Endothelial cell of umbilical vein (primary cell): Measurements from ENCODE around the gene SYNPR. TPM values are rescaled to one million over a fixed set of nuclear protein-coding genes. Genes with fewer than 3 reads are reported as not detected.

Experiments used
- BruUV-seq: library from RNA; stranded (reverse); fragments of 400-500 nt; replicated peaks from 2 replicates; lab custom pipeline; 2021; lab: Mats Ljungman, UMichigan
- CTCF ChIA-PET: fragments of 300-600, 350-600 bp; sonication (Branson Sonifier 250); formaldehyde crosslinking; loops from one replicate; lab custom pipeline; 2021; ENCODE audit warnings: antibody characterized with exemption, inconsistent platforms; lab: Charles Lee
- POLR2A ChIA-PET: fragments of 300-600, 350-600 bp; sonication (Branson Sonifier 250); formaldehyde crosslinking; loops from one replicate; lab custom pipeline; 2021; ENCODE audit warnings: antibody characterized with exemption, inconsistent platforms; lab: Charles Lee
- DNase-seq: peaks from one replicate; pipeline ENCODE4 v3.0.0-alpha.2; 2011; ENCODE audit warnings: low read depth, low spot score
- FAIRE-seq: peaks from 2 replicates; lab custom pipeline; 2011; peaks lifted over from hg19 to GRCh38; lab: Jason Lieb, UNC
- H2AFZ ChIP-seq: 2 replicates; pipeline ENCODE4 v1.6.0; 2012; ENCODE audit warnings: low read depth, low read length, control low read depth, inconsistent platforms
- H3K27ac ChIP-seq: 2 replicates; pipeline ENCODE4 v1.5.1; 2011; ENCODE audit warnings: low read depth, mild to moderate bottlenecking, control low read depth, low read length, moderate library complexity; ENCODE audit not compliant: insufficient read depth
- H3K27me3 ChIP-seq, 2 experiments: 2 replicates each; pipeline versions ENCODE4 v1.6.0 to v1.6.1; 2011; ENCODE audit warnings: low read length in 2 of 2, mixed read lengths in 1 of 2; ENCODE audit not compliant: control insufficient read depth in 2 of 2, insufficient read depth in 2 of 2
- H3K36me3 ChIP-seq, 2 experiments: 2 replicates in 1 of 2; 3 replicates in 1 of 2; pipeline ENCODE4 v1.5.1; 2011; ENCODE audit warnings: low read length in 2 of 2, mild to moderate bottlenecking in 1 of 2, moderate library complexity in 1 of 2; ENCODE audit not compliant: control insufficient read depth in 2 of 2, insufficient read depth in 2 of 2; ENCODE audit errors: extremely low read depth in 1 of 2
- H3K4me1 ChIP-seq: 3 replicates; pipeline ENCODE4 v1.5.1; 2011; ENCODE audit warnings: mild to moderate bottlenecking, low read length; ENCODE audit not compliant: control insufficient read depth, insufficient read depth; ENCODE audit errors: extremely low read depth
- H3K4me2 ChIP-seq: 2 replicates; pipeline ENCODE4 v1.6.1; 2011; ENCODE audit warnings: low read length, control low read depth, mixed read lengths; ENCODE audit not compliant: insufficient read depth
- H3K4me3 ChIP-seq, 3 experiments: fragments of 200-600 bp in 1 of 3; sonication (generic), shearing (Covaris generic) in 1 of 3; replicated peaks in 1 of 3; 2 replicates each; pipeline ENCODE4 v1.5.1; 2011 to 2016; ENCODE audit warnings: control low read depth in 3 of 3, low read length in 3 of 3, mild to moderate bottlenecking in 2 of 3, inconsistent platforms in 1 of 3, low read depth in 1 of 3, moderate library complexity in 1 of 3; ENCODE audit not compliant: insufficient read depth in 1 of 3
- H3K79me2 ChIP-seq: 2 replicates; pipeline ENCODE4 v1.6.0; 2012; ENCODE audit warnings: low read length, inconsistent platforms; ENCODE audit not compliant: control insufficient read depth, insufficient read depth
- H3K9ac ChIP-seq: replicated peaks from 2 replicates; pipeline ENCODE3; 2011; ENCODE audit warnings: low read length, control low read depth; ENCODE audit not compliant: insufficient read depth; ENCODE audit errors: extremely low read depth
- H3K9me1 ChIP-seq: replicated peaks from 3 replicates; pipeline ENCODE4 v1.6.0; 2011; ENCODE audit warnings: mild to moderate bottlenecking, low read length; ENCODE audit not compliant: control insufficient read depth, insufficient read depth; ENCODE audit errors: extremely low read depth
- H3K9me3 ChIP-seq: replicated peaks from 2 replicates; pipeline ENCODE4 v1.5.1; 2012; ENCODE audit warnings: low read length, inconsistent platforms; ENCODE audit not compliant: control insufficient read depth, insufficient read depth
- H4K20me1 ChIP-seq: replicated peaks from 2 replicates; pipeline ENCODE3; 2011; ENCODE audit warnings: mild to moderate bottlenecking, low read length; ENCODE audit not compliant: control insufficient read depth, insufficient read depth; ENCODE audit errors: extremely low read depth
- CTCF ChIP-seq, 2 donors: IDR thresholded peaks; 1 replicate in 1 of 2; 2 replicates in 1 of 2; pipeline ENCODE4 v1.5.1; 2011; ENCODE audit warnings: low read length in 2 of 2, mild to moderate bottlenecking in 2 of 2, moderate library complexity in 2 of 2, control low read depth in 1 of 2, inconsistent platforms in 1 of 2, low read depth in 1 of 2; ENCODE audit not compliant: insufficient read depth in 1 of 2; ENCODE audit errors: extremely low read depth in 1 of 2
- EZH2 ChIP-seq: IDR thresholded peaks from 2 replicates; pipeline ENCODE4 v1.6.1; 2012; ENCODE audit warnings: borderline replicate concordance, low read depth, mild to moderate bottlenecking, moderate library complexity, low read length, inconsistent platforms; ENCODE audit not compliant: severe bottlenecking
- FOS ChIP-seq: IDR thresholded peaks from 2 replicates; pipeline ENCODE4 v1.6.1; 2011; ENCODE audit warnings: mild to moderate bottlenecking, low read length, moderate library complexity, borderline replicate concordance; ENCODE audit not compliant: insufficient read depth
- GATA2 ChIP-seq: IDR thresholded peaks from 2 replicates; pipeline ENCODE4 v1.7.0; 2011; ENCODE audit warnings: low read depth, mild to moderate bottlenecking, moderate library complexity, mixed read lengths, low read length; ENCODE audit not compliant: insufficient read length, insufficient read depth
- JUN ChIP-seq: IDR thresholded peaks from 2 replicates; pipeline ENCODE4 v1.6.1; 2011; ENCODE audit warnings: borderline replicate concordance, low read depth; ENCODE audit not compliant: insufficient read length, insufficient read depth
- MAX ChIP-seq: IDR thresholded peaks from 2 replicates; pipeline ENCODE4 v1.6.1; 2011; ENCODE audit not compliant: insufficient read depth, insufficient read length
- MYC ChIP-seq: IDR thresholded peaks from one replicate; pipeline ENCODE4 v1.6.1; 2011; ENCODE audit warnings: mild to moderate bottlenecking, low read depth, low read length
- POLR2A ChIP-seq: IDR thresholded peaks from 2 replicates; pipeline ENCODE4 v1.6.1; 2012; ENCODE audit warnings: low read depth, mild to moderate bottlenecking, control low read depth, low read length
- POLR2AphosphoS5 ChIP-seq: IDR thresholded peaks from 2 replicates; pipeline ENCODE4 v1.6.1; 2012; ENCODE audit warnings: low read depth, mild to moderate bottlenecking, control low read depth, low read length, moderate library complexity; ENCODE audit not compliant: insufficient read depth
- dilution Hi-C: fragments of 300-500 bp; cut with MboI; formaldehyde crosslinking; loops from one replicate; pipeline ENCODE4 v1.15.0; 2019; ENCODE audit warnings: low sequenced_read_pairs; ENCODE audit not compliant: extremely low pct_ligation_motif_present
- intact Hi-C: fragments of 100-400 bp; cut with micrococcal nuclease; formaldehyde crosslinking; loops from one replicate; pipeline ENCODE4 v1.10.0; 2022
- polyA plus RNA-seq, 4 experiments: library from polyadenylated mRNA; depleted of rRNA in 3 of 4; stranded (reverse) in 3 of 4; unstranded in 1 of 4; fragments of >200 nt; gene quantifications; 2 replicates each; pipeline versions ENCODE4 v1.2.1 to v1.2.3, GENCODE V29; 2011 to 2012; ENCODE audit warnings: missing spikeins in 1 of 4
- total RNA-seq: library from RNA; stranded (reverse); gene quantifications from 2 replicates; pipeline ENCODE4 v1.2.3, GENCODE V29; 2021

The SYNPR gene
- total and polyA plus RNA-seq, 2 donors (not counting 3 experiments of a cell fraction or from before 2014, with no cell fraction given) = not detected

GRCh38 chr3:63384382-63384781 is 106.3 kb downstream of the SYNPR start:
- POLR2A ChIA-PET = no interaction called here
- H3K4me1 ChIP-seq = no peaks in the 10 kb centered on the region
- H3K79me2 ChIP-seq = no peaks in the 10 kb centered on the region
- CTCF ChIA-PET = no interaction called here
- H3K27me3 ChIP-seq = no peaks in the 10 kb centered on the region
- H3K9me1 ChIP-seq = no peaks in the 10 kb centered on the region
- no peak overlapping the region for H3K27ac ChIP-seq
- DNase-seq = no peak
- no peaks in the 10 kb centered on the region for H4K20me1 ChIP-seq
- no peaks in the 10 kb centered on the region for H3K9me3 ChIP-seq
- dilution Hi-C loops = no loop called here
- no peak for FAIRE-seq
- H3K4me3 ChIP-seq = no peak overlapping the region
- intact Hi-C loops = no loop called here
- H2AFZ ChIP-seq = no peak overlapping the region
- no peak overlapping the region for H3K4me2 ChIP-seq
- TF ChIP-seq MYC (no peak), MAX (no peak), GATA2 (no peak), POLR2A (no peak), JUN (no peak), FOS (no peak), POLR2AphosphoS5 (no peak), CTCF (IDR thresholded peaks at IDR 0.05; ENCODE audit: extremely low read depth in 1 of 2, insufficient read depth in 1 of 2, low read depth in 1 of 2, low read length in 2 of 2) (no peak), EZH2 (no peak)
- no peak overlapping the region for H3K9ac ChIP-seq
- no peaks in the 10 kb centered on the region for H3K36me3 ChIP-seq
- BruUV-seq = no TSS peak
